ENCODE measurements around the gene TMEM63B.

TMEM63B gene

GRCh38 chr6:44126320-44127149, 819 bp upstream of the TMEM63B start:
- TF ChIP-seq, protein P1, sequence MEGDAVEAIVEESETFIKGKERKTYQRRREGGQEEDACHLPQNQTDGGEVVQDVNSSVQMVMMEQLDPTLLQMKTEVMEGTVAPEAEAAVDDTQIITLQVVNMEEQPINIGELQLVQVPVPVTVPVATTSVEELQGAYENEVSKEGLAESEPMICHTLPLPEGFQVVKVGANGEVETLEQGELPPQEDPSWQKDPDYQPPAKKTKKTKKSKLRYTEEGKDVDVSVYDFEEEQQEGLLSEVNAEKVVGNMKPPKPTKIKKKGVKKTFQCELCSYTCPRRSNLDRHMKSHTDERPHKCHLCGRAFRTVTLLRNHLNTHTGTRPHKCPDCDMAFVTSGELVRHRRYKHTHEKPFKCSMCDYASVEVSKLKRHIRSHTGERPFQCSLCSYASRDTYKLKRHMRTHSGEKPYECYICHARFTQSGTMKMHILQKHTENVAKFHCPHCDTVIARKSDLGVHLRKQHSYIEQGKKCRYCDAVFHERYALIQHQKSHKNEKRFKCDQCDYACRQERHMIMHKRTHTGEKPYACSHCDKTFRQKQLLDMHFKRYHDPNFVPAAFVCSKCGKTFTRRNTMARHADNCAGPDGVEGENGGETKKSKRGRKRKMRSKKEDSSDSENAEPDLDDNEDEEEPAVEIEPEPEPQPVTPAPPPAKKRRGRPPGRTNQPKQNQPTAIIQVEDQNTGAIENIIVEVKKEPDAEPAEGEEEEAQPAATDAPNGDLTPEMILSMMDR (IDR thresholded peaks at IDR 0.05; ENCODE audit: low read depth, low read length): no peak
- DNase-seq: peak; percentile 77
- Histone ChIP-seq H3K27ac (peak overlapping the region; percentile 94), H3K4me3 (ENCODE audit: low read depth, low read length) (peak overlapping the region; percentile 57), H3K36me3 (peaks cover 40% of the 10 kb centered on the region), H3K27me3 (ENCODE audit: insufficient read depth, low read depth, severe bottlenecking) (no peaks in the 10 kb centered on the region), H3K9me3 (ENCODE audit: severe bottlenecking) (no peaks in the 10 kb centered on the region)

DNA sequence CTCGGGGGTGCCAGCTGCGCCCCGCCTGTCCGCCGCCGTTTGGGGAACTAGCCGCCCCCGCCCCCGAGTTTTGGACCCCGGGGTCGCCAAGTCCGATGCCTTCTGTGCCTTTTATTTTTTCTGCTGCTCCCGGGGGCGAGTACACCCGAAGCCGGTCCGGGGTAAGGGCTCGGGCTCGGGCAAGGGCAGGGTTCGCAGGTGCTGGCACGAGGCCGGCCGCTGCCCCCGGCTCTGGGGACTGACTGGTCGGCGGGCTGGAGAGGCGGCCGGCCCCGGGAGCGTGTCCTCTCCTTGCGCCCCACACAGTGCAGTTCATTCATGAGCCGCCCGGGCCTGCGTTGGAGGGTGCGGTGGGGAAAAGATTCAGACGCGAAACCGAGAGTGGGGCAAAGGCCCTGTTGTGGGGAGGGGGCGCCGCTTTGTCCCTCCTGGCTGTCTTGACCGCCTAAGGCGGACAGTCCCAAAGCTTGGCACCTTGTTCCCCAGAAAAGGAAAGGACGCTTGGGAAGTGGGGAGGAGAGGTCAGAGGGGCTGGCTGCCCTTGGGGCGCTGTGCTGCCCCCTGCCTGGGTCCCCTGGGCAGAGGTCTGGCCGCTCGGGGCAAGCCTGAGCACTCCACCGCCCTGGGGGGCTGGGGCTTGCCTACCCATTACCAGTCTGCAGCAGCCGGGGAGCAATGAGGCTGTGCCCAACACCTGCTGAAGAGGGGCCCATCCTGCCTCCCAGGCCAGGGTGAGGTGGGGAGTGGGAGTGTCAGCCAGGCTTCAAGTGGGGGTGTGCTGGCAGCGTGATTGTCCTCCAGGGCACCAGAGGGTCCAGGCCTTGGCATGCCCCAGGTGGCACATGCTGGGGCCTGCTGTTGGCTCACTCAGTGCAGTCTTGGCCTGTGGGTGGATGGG, 915 bp downstream of the TMEM63B start:
- TF ChIP-seq, protein P1 (IDR thresholded peaks at IDR 0.05; ENCODE audit: low read depth, low read length): peak; percentile 52
- Histone ChIP-seq H3K36me3 (peaks cover 38% of the 10 kb centered on the region), H3K9me3 (ENCODE audit: severe bottlenecking) (no peaks in the 10 kb centered on the region), H3K27me3 (ENCODE audit: insufficient read depth, low read depth, severe bottlenecking) (no peaks in the 10 kb centered on the region), H3K4me3 (ENCODE audit: low read depth, low read length) (peak overlapping the region; percentile 85), H3K27ac (peak overlapping the region; percentile 75)
- peak; percentile 71 for DNase-seq

DNA sequence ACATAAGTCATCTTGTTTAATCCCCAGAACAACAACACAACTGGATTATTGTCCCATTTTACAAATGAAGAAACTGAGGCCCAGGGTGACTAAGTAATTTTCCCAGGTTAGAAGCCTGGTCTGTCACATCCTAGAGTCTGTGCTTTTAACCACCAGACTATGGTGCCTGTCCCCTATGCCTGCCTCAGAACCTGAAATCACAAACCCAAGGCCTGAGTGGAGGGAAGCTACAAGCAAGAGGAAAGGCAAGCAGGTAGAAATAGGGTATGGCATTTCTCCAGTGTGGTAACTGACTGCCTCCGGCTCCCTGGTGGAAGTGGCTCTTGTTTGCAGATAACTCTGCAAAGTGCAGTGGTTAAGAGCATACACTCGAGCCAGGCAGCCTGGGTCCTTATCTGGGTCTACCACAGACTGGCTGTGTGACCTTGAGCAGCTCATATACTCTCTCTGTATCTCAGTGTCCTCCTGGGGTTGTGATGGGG, 2.5 kb downstream of the TMEM63B start:
- Histone ChIP-seq H3K36me3 (peaks cover 28% of the 10 kb centered on the region), H3K27me3 (ENCODE audit: insufficient read depth, low read depth, severe bottlenecking) (no peaks in the 10 kb centered on the region), H3K27ac (no peak overlapping the region), H3K9me3 (ENCODE audit: severe bottlenecking) (no peaks in the 10 kb centered on the region), H3K4me3 (ENCODE audit: low read depth, low read length) (no peak overlapping the region)
- no peak for DNase-seq
- TF ChIP-seq, protein P1 (IDR thresholded peaks at IDR 0.05; ENCODE audit: low read depth, low read length): no peak

DNA sequence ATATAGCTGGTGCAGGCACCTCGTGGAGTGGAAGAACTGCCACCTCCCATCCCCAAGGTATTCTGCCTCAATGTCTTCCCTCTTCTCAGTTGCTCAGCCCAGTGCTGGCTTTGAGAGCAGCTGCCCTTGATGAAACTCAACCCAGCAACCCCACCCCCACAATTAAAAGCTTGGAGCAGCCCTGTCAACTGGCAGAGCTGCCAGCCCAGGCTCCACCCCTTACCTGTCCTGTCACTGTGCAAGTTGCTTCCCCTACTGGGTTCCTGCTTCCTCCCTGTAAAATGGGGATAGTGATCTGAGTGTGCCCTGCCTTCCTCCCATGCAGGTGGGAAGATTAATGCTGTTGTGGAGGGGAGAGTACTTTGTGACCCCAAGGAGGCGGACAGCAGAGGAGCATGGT, 4.5 kb downstream of the TMEM63B start:
- Histone ChIP-seq H3K36me3 (peaks cover 29% of the 10 kb centered on the region), H3K27ac (no peak overlapping the region), H3K4me3 (ENCODE audit: low read depth, low read length) (no peak overlapping the region), H3K27me3 (ENCODE audit: insufficient read depth, low read depth, severe bottlenecking) (no peaks in the 10 kb centered on the region), H3K9me3 (ENCODE audit: severe bottlenecking) (no peaks in the 10 kb centered on the region)
- DNase-seq: peak; percentile 24
- TF ChIP-seq, protein P1 (IDR thresholded peaks at IDR 0.05; ENCODE audit: low read depth, low read length): no peak

GRCh38 chr6:44132476-44132875, 5.1 kb downstream of the TMEM63B start:
- TF ChIP-seq, protein P1 (IDR thresholded peaks at IDR 0.05; ENCODE audit: low read depth, low read length): no peak

More at GRCh38 chr6:44132476-44132875, 5.1 kb downstream of the TMEM63B start:
- H3K36me3 ChIP-seq: peaks cover 35% of the 10 kb centered on the region
- DNase-seq: no peak
- no peak overlapping the region for H3K4me3 ChIP-seq (ENCODE audit: low read depth, low read length)
- H3K27me3 ChIP-seq (ENCODE audit: insufficient read depth, low read depth, severe bottlenecking): no peaks in the 10 kb centered on the region
- H3K9me3 ChIP-seq (ENCODE audit: severe bottlenecking): no peaks in the 10 kb centered on the region
- no peak overlapping the region for H3K27ac ChIP-seq
